HCT116 (cell line): Measurements from ENCODE around the gene RPS28. TPM values are rescaled to one million over a fixed set of nuclear protein-coding genes. Genes with fewer than 3 reads are reported as not detected.
"Not testable (repeated sequence)": the region's sequence is repeated elsewhere in the genome, so short reads cannot be mapped to it uniquely, and the experiment has no call there.

Source experiments
- ATAC-seq: fragments of 200-7000 bp; cut with Tn5 transposase; 2 replicates; pipeline ENCODE4 v1.9.1; 2020; ENCODE audit warnings: mild to moderate bottlenecking, moderate library complexity
- BruUV-seq: library from RNA; stranded (reverse); fragments of 400-500 nt; replicated peaks from 2 replicates; lab custom pipeline; 2021; lab: Mats Ljungman, UMichigan
- CTCF ChIA-PET: fragments of 300-600 bp; sonication (Branson Sonifier 250); formaldehyde crosslinking; loops from one replicate; lab custom pipeline; 2021; ENCODE audit warnings: antibody characterized with exemption; lab: Charles Lee
- POLR2A ChIA-PET: fragments of 300-600, 350-600 bp; sonication (Branson Sonifier 250); formaldehyde crosslinking; loops from one replicate; lab custom pipeline; 2021; ENCODE audit warnings: antibody characterized with exemption; lab: Charles Lee
- RAD21 ChIA-PET, 2 experiments: fragments of 300-600 bp; sonication (Branson Sonifier 250); formaldehyde crosslinking; loops; one replicate each; lab custom pipeline; 2023; ENCODE audit warnings: low total read pairs in 2 of 2; ENCODE audit not compliant: uncharacterized antibody in 2 of 2, unreplicated experiment in 2 of 2, low non-redundant PET in 1 of 2; lab: Charles Lee
- DNase-seq: peaks from one replicate; pipeline ENCODE4 v3.0.0-alpha.2; 2010; ENCODE audit warnings: low read depth, low spot score
- H2AFZ ChIP-seq: fragments of 200-600 bp; shearing (Covaris generic), sonication (generic); 2 replicates; pipeline ENCODE4 v1.6.1; 2017; ENCODE audit warnings: low read depth, mixed run types, mixed read lengths, antibody characterized with exemption, low read length; ENCODE audit not compliant: poor library complexity, severe bottlenecking
- H3K27ac ChIP-seq: 2 replicates; pipeline ENCODE4 v1.5.1; 2012; ENCODE audit warnings: low read depth, low read length
- H3K27me3 ChIP-seq: fragments of 200-600 bp; sonication (generic); 2 replicates; pipeline ENCODE4 v1.6.1; 2016; ENCODE audit warnings: mixed run types, low read length, mixed read lengths; ENCODE audit not compliant: insufficient read depth
- H3K36me3 ChIP-seq, 2 experiments: fragments of 200-500 bp in 1 of 2; fragments of 200-600 bp in 1 of 2; sonication (Bioruptor generic) in 1 of 2; sonication (generic) in 1 of 2; 2 replicates each; pipeline versions ENCODE4 v1.5.1 to v1.6.1; 2014 to 2016; ENCODE audit warnings: low read length in 2 of 2, inconsistent platforms in 1 of 2, mixed read lengths in 1 of 2, mixed run types in 1 of 2; ENCODE audit not compliant: insufficient read depth in 2 of 2, control insufficient read depth in 1 of 2
- H3K4me1 ChIP-seq, 2 experiments: fragments of 200-600 bp in 1 of 2; sonication (generic) in 1 of 2; 2 replicates each; pipeline versions ENCODE4 v1.5.1 to v1.6.1; 2012 to 2017; ENCODE audit warnings: low read length in 2 of 2, inconsistent platforms in 1 of 2, mild to moderate bottlenecking in 1 of 2, mixed read lengths in 1 of 2, mixed run types in 1 of 2, moderate library complexity in 1 of 2; ENCODE audit not compliant: insufficient read depth in 2 of 2, control insufficient read depth in 1 of 2
- H3K4me2 ChIP-seq: fragments of 200-600 bp; sonication (generic); 2 replicates; pipeline ENCODE4 v1.6.1; 2017; ENCODE audit warnings: mixed run types, low read length, mixed read lengths
- H3K4me3 ChIP-seq, 2 experiments: fragments of 200-600 bp in 1 of 2; sonication (generic) in 1 of 2; replicated peaks in 1 of 2; 2 replicates each; pipeline ENCODE4 v1.5.1; 2011 to 2016; ENCODE audit warnings: low read length in 2 of 2, control low read depth in 1 of 2, low read depth in 1 of 2, mild to moderate bottlenecking in 1 of 2, mixed read lengths in 1 of 2, mixed run types in 1 of 2
- H3K79me2 ChIP-seq: fragments of 200-600 bp; sonication (generic); 2 replicates; pipeline ENCODE4 v1.6.1; 2017; ENCODE audit warnings: mild to moderate bottlenecking, mixed run types, low read length, moderate library complexity, mixed read lengths; ENCODE audit not compliant: insufficient read depth
- H3K9ac ChIP-seq: fragments of 200-600 bp; sonication (generic); 2 replicates; pipeline ENCODE4 v1.6.1; 2016; ENCODE audit warnings: low read length, mixed read lengths
- H3K9me2 ChIP-seq: fragments of 200-600 bp; sonication (generic), shearing (Covaris generic); 2 replicates; pipeline ENCODE4 v1.6.1; 2017; ENCODE audit warnings: mixed run types, mild to moderate bottlenecking, moderate library complexity; ENCODE audit not compliant: insufficient read depth
- H3K9me3 ChIP-seq, 2 experiments: fragments of 200-500 bp in 1 of 2; fragments of 200-600 bp in 1 of 2; sonication (Bioruptor generic) in 1 of 2; sonication (generic) in 1 of 2; 2 replicates each; pipeline ENCODE4 v1.6.1; 2014 to 2017; ENCODE audit warnings: low read length in 2 of 2, mixed read lengths in 2 of 2, inconsistent platforms in 1 of 2, low read depth in 1 of 2, mild to moderate bottlenecking in 1 of 2, mixed run types in 1 of 2, moderate library complexity in 1 of 2; ENCODE audit not compliant: control insufficient read depth in 1 of 2, insufficient read depth in 1 of 2
- H4K20me1 ChIP-seq: fragments of 200-600 bp; sonication (generic), shearing (Covaris generic); 2 replicates; pipeline ENCODE4 v1.6.1; 2017; ENCODE audit warnings: mixed run types, mild to moderate bottlenecking, moderate library complexity; ENCODE audit not compliant: insufficient read depth
- EGR1 ChIP-seq: IDR thresholded peaks from 2 replicates; pipeline ENCODE4 v1.6.1; 2012; ENCODE audit warnings: low read depth
- EZH2 ChIP-seq: fragments of 200-600 bp; sonication (generic); IDR thresholded peaks from 2 replicates; pipeline ENCODE4 v1.6.1; 2017; ENCODE audit warnings: antibody characterized with exemption, mixed run types
- FOSL1 ChIP-seq: IDR thresholded peaks from 2 replicates; pipeline ENCODE4 v1.6.1; 2012; ENCODE audit warnings: low read depth
- RAD21 ChIP-seq: IDR thresholded peaks from 2 replicates; pipeline ENCODE4 v1.6.1; 2012; ENCODE audit warnings: low read depth, mild to moderate bottlenecking
- SIN3A ChIP-seq: IDR thresholded peaks from 2 replicates; pipeline ENCODE4 v1.6.1; 2012; ENCODE audit warnings: low read depth
- SRF ChIP-seq: IDR thresholded peaks from 2 replicates; pipeline ENCODE4 v1.6.1; 2012; ENCODE audit warnings: low read depth
- ZNF274 ChIP-seq: fragments of 200-500 bp; sonication (Bioruptor generic); IDR thresholded peaks from 2 replicates; pipeline ENCODE4 v1.6.1; 2014; ENCODE audit warnings: mild to moderate bottlenecking, low read depth, low read length, inconsistent platforms
- intact Hi-C: fragments of 100-400 bp; cut with micrococcal nuclease; formaldehyde crosslinking; loops from 2 replicates; pipeline ENCODE4 v1.10.0; 2022
- total RNA-seq: library from RNA; stranded (reverse); gene quantifications from one replicate; pipeline ENCODE4 v1.2.1, GENCODE V29; 2021; ENCODE audit not compliant: unreplicated experiment
- TF ChIP-seq, protein P1 (sequence below): IDR thresholded peaks from 2 replicates; pipeline ENCODE4 v1.6.1; 2012

Gene RPS28
- total RNA-seq, 1 experiment from 2014 or later = 2,379 TPM

DNA sequence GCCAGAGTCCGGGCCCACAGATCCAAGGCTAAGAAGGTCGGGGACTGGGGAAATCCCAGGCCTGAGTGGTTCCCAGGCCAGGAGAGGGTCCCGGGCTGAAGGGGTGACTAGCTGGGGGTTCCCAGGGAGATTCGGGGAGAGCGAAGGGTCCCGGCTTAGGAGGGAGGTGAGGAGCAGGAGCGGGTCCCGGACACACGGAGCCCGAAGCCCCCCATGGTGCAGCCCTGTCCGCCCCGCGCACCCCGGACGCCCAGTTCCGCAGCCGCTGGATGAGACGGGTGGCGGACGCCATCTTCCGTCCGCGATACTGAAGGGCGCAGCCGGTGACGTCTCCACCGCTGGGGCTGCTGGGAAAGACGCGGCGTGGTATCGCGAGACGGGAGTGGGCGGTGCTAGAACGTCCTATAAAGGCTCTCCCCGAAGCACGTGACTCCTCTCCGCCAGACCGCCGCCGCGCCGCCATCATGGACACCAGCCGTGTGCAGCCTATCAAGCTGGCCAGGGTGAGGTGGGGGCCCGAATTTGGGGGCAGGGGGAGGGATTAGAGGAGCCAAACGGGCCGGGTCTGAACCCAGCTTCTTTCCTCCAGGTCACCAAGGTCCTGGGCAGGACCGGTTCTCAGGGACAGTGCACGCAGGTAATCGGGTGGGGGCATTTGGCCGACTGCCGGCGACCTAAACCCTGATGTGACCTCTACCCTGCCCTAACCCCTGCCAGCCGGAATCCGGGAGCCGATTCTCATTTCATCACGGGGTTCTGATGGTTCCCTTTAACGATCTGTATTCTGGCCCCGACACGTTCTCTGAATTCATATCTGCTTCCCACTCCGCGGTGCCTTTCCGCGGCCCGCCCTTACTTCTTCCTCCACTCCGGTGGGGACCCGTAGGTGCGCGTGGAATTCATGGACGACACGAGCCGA, at the start of gene RPS28, which contains the start of gene NDUFA7 (continued):
- TF ChIP-seq FOSL1 (no peak), EGR1 (0 out of 2 replicates have a peak, but pooled peaks have one; percentile 30), EZH2 (no peak), SIN3A (peak; percentile 71), SRF (peak; percentile 84), ZNF274 (no peak), RAD21 (peak; percentile 46)
- TF ChIP-seq, protein P1, sequence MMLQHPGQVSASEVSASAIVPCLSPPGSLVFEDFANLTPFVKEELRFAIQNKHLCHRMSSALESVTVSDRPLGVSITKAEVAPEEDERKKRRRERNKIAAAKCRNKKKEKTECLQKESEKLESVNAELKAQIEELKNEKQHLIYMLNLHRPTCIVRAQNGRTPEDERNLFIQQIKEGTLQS = no peak

- CTCF ChIA-PET, H3K27ac ChIP-seq, POLR2A ChIA-PET, H4K20me1 ChIP-seq, H3K27me3 ChIP-seq, H3K36me3 ChIP-seq, RAD21 ChIA-PET, H3K4me2 ChIP-seq, H3K4me1 ChIP-seq, H3K9ac ChIP-seq, intact Hi-C loops, H2AFZ ChIP-seq, H3K9me2 ChIP-seq, H3K4me3 ChIP-seq, BruUV-seq, DNase-seq, H3K9me3 ChIP-seq, H3K79me2 ChIP-seq: not testable (repeated sequence)
- peak; percentile 81 for ATAC-seq
Measured at GRCh38 chr19:8276508-8276907, 44.8 kb upstream of the RPS28 start.

DNA sequence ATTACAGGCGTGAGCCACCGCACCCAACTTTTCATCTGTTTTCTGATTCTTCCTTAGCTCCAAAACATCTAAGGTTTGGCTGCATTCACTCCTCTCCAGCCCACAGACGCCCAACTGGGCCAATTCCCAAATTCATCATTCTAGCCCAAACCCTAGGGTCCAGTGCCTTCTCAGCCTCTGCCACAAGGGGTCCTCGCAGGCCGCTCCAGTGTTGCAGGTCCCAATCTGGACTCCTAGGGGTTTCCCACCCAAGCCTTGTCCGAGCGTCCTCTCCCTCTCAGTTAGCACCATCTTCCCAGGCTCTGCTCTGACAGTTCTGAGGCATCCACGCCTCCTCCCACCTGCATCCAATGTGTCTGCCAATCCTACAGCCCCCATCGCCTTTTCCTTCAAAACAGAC, 30.0 kb upstream of the RPS28 start:
- H3K36me3 ChIP-seq, H3K9ac ChIP-seq, RAD21 ChIA-PET, BruUV-seq, DNase-seq, H2AFZ ChIP-seq, H4K20me1 ChIP-seq, H3K79me2 ChIP-seq, H3K4me1 ChIP-seq, H3K9me3 ChIP-seq, POLR2A ChIA-PET, H3K27me3 ChIP-seq, H3K4me3 ChIP-seq, intact Hi-C loops, H3K9me2 ChIP-seq, CTCF ChIA-PET, H3K4me2 ChIP-seq, H3K27ac ChIP-seq: not testable (repeated sequence)
- peak; percentile 82 for ATAC-seq
